Muscle of arm (tissue), 14 donors: ENCODE measurements around the gene USP17L28. TPM values are rescaled to one million over a fixed set of nuclear protein-coding genes. Genes with fewer than 3 reads are reported as not detected.
"Not testable (repeated sequence)": the region's sequence is repeated elsewhere in the genome, so short reads cannot be mapped to it uniquely, and the experiment has no call there.

Experiments
- DNase-seq: peaks from one replicate; pipeline ENCODE4 v3.0.0-alpha.2; 2013
- long read RNA-seq, 11 donors: transcript quantifications; one replicate each; lab custom pipeline, GENCODE V29; 2026
- polyA plus RNA-seq, 12 donors: library from polyadenylated mRNA; unstranded; fragments of 120-200 nt; gene quantifications; one replicate each; pipeline ENCODE4 v1.2.1, GENCODE V29; 2013; ENCODE audit not compliant: insufficient read length in 12 of 12

The USP17L28 gene, protein sequence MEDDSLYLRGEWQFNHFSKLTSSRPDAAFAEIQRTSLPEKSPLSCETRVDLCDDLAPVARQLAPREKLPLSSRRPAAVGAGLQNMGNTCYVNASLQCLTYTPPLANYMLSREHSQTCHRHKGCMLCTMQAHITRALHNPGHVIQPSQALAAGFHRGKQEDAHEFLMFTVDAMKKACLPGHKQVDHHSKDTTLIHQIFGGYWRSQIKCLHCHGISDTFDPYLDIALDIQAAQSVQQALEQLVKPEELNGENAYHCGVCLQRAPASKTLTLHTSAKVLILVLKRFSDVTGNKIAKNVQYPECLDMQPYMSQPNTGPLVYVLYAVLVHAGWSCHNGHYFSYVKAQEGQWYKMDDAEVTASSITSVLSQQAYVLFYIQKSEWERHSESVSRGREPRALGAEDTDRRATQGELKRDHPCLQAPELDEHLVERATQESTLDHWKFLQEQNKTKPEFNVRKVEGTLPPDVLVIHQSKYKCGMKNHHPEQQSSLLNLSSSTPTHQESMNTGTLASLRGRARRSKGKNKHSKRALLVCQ
- not detected for polyA plus RNA-seq
- long read RNA-seq, donor 1, result 0 reads
- long read RNA-seq, donor 2, result 0 reads
- long read RNA-seq, donor 3, result 0 reads
- long read RNA-seq, donor 4, result 0 reads
- long read RNA-seq, donor 5, result 0 reads
- long read RNA-seq, donor 6, result 0 reads
- long read RNA-seq, donor 7, result 0 reads
- long read RNA-seq, donor 8, result 0 reads
- long read RNA-seq, donor 9, result 0 reads
- long read RNA-seq, donor 10, result 0 reads
- long read RNA-seq, donor 11, result 0 reads

DNA sequence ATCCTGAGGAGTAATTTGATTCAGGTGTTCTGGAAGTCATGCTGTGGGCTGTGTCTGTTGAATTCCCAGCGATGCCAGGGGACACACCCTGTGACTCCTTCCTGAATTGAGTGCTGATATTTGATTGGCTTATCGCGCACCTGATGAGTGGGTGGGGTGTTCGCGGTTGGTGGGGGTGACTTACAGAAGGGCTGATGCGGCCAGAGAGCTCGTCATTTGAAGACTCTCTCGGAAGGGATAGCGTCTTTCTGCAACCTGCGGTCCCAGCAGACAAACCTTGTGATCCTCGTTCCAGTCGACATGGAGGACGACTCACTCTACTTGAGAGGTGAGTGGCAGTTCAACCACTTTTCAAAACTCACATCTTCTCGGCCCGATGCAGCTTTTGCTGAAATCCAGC is at the start of gene USP17L28:
USP17L28 (plus strand) TSS at position 301 of the 400 bp plus-strand sequence; CDS start at position 301, 0 bp downstream.
- DNase-seq, result not testable (repeated sequence)

- DNase-seq, result not testable (repeated sequence)
Observed at GRCh38 chr4:9324191-9324590, 24.5 kb upstream of the USP17L28 start.

DNA sequence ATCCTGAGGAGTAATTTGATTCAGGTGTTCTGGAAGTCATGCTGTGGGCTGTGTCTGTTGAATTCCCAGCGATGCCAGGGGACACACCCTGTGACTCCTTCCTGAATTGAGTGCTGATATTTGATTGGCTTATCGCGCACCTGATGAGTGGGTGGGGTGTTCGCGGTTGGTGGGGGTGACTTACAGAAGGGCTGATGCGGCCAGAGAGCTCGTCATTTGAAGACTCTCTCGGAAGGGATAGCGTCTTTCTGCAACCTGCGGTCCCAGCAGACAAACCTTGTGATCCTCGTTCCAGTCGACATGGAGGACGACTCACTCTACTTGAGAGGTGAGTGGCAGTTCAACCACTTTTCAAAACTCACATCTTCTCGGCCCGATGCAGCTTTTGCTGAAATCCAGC is 23.8 kb upstream of the USP17L28 start, which contains the start of gene USP17L24:
USP17L24 (plus strand) TSS at position 301 of the 400 bp plus-strand sequence; CDS start at position 301, 0 bp downstream.
- DNase-seq, result not testable (repeated sequence)

DNA sequence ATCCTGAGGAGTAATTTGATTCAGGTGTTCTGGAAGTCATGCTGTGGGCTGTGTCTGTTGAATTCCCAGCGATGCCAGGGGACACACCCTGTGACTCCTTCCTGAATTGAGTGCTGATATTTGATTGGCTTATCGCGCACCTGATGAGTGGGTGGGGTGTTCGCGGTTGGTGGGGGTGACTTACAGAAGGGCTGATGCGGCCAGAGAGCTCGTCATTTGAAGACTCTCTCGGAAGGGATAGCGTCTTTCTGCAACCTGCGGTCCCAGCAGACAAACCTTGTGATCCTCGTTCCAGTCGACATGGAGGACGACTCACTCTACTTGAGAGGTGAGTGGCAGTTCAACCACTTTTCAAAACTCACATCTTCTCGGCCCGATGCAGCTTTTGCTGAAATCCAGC is 19.1 kb upstream of the USP17L28 start, which contains the start of gene USP17L25:
USP17L25 (plus strand) TSS at position 301 of the 400 bp plus-strand sequence; CDS start at position 301, 0 bp downstream.
- DNase-seq, result not testable (repeated sequence)

DNA sequence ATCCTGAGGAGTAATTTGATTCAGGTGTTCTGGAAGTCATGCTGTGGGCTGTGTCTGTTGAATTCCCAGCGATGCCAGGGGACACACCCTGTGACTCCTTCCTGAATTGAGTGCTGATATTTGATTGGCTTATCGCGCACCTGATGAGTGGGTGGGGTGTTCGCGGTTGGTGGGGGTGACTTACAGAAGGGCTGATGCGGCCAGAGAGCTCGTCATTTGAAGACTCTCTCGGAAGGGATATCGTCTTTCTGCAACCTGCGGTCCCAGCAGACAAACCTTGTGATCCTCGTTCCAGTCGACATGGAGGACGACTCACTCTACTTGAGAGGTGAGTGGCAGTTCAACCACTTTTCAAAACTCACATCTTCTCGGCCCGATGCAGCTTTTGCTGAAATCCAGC is 14.3 kb upstream of the USP17L28 start, which contains the start of gene USP17L26:
USP17L26 (plus strand) TSS at position 301 of the 400 bp plus-strand sequence; CDS start at position 301, 0 bp downstream.
- not testable (repeated sequence) for DNase-seq

DNA sequence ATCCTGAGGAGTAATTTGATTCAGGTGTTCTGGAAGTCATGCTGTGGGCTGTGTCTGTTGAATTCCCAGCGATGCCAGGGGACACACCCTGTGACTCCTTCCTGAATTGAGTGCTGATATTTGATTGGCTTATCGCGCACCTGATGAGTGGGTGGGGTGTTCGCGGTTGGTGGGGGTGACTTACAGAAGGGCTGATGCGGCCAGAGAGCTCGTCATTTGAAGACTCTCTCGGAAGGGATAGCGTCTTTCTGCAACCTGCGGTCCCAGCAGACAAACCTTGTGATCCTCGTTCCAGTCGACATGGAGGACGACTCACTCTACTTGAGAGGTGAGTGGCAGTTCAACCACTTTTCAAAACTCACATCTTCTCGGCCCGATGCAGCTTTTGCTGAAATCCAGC is 9.6 kb upstream of the USP17L28 start, which contains the start of gene USP17L5:
USP17L5 (plus strand) TSS at position 301 of the 400 bp plus-strand sequence; CDS start at position 301, 0 bp downstream.
- DNase-seq, result not testable (repeated sequence)

- DNase-seq, result not testable (repeated sequence)
Observed at GRCh38 chr4:9343848-9344247, 4.8 kb upstream of the USP17L28 start, which contains the start of gene USP17L27. Gene USP17L27 (plus strand): TSS chr4:9344148. CDS start chr4:9344148, 0 bp downstream.

DNA sequence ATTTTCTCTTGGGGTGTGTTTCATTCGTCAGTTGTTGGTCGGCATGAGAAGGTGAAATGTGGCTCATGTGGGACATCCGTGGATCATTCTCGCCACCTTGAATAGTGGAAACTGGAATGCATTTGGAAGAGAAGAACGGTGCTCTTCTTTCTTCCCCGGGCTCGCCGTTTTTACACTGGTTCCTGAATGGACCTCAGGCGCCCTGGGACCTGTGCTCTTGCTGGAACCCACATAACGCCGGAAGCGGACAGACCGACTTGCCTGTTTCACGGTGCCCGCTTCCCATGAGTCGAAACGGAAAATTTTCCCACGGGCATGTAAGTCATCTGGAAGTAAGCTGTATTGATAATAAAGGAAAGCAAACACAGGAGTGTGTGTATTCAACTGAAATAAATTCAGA is 2.2 kb downstream of the USP17L28 start:
- DNase-seq, result not testable (repeated sequence)

- DNase-seq, result not testable (repeated sequence)
Observed at GRCh38 chr4:9353338-9353737, 4.6 kb downstream of the USP17L28 start, which contains the start of gene USP17L29. Gene USP17L29 (plus strand): TSS chr4:9353638. CDS start chr4:9353638, 0 bp downstream.

- not testable (repeated sequence) for DNase-seq
Observed at GRCh38 chr4:9362829-9363228, 14.1 kb downstream of the USP17L28 start, which contains the start of gene USP17L30. Gene USP17L30 (plus strand): TSS chr4:9363129. CDS start chr4:9363129, 0 bp downstream.

DNA sequence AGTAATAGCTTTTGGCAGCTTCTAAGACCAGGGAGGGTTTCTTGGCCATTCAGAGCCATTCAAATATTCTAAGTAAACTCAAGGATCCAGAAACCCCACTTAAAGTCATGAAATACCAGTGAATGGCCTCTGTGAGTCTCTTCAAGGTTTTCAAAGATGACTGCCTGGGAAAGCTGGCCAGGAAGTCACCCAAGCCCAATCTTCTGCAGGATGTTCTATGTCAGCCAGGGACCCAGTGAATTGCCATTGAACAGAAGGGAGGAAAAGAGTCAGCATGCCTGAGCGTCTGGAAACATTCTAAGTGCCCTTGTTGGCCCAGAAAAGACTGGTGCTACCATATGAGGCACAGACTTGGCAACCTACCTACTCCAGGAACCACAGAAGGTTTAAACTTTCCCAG is 31.2 kb downstream of the USP17L28 start:
- not testable (repeated sequence) for DNase-seq

GRCh38 chr4:9381012-9381534 is 32.4 kb downstream of the USP17L28 start:
- DNase-seq, result peak; percentile 7

DNA sequence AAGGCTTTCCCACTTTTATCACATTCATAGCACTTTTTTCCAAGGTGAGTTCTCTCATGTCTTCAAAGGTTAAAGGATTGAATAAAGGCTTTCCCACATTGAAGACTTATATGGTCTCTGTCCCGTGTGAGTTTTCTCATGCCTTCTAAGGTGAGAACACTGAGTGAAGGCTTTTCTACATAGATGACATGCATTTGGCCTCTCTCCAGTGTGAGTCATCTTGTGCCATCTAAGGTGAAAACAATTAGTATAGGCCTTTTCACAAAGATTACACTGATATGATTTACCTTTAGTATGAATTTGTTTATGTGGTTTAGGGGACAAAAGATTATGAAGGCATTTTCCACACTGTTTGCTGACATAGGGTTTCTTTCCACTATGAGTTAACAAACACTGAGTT is 35.4 kb downstream of the USP17L28 start:
- DNase-seq, result no peak

- DNase-seq, result not testable (repeated sequence)
Observed at GRCh38 chr4:9389001-9389400, 40.3 kb downstream of the USP17L28 start.

Other genes with a start within 250 kb of the USP17L28 start
- under 1 TPM in 4 of 12 donors, not detected in 8; 0.07 to 0.11 (median 0.08) TPM for gene FAM90A26, start 178.5 kb upstream of the USP17L28 start, polyA plus RNA-seq
- not detected for gene USP17L10, start 138.2 kb upstream of the USP17L28 start, polyA plus RNA-seq
- gene USP17L11, start 133.5 kb upstream of the USP17L28 start, polyA plus RNA-seq, result not detected
- not detected for gene USP17L12, start 128.7 kb upstream of the USP17L28 start, polyA plus RNA-seq
- not detected for gene USP17L13, start 124.0 kb upstream of the USP17L28 start, polyA plus RNA-seq
- not detected for gene USP17L15, start 114.5 kb upstream of the USP17L28 start, polyA plus RNA-seq
- not detected for gene USP17L17, start 105.0 kb upstream of the USP17L28 start, polyA plus RNA-seq
- gene USP17L18, start 100.3 kb upstream of the USP17L28 start, polyA plus RNA-seq, result not detected
- gene USP17L19, start 95.5 kb upstream of the USP17L28 start, polyA plus RNA-seq, result not detected
- gene USP17L20, start 90.8 kb upstream of the USP17L28 start, polyA plus RNA-seq, result not detected
- gene USP17L21, start 86.0 kb upstream of the USP17L28 start, polyA plus RNA-seq, result not detected
- not detected for gene USP17L22, start 81.3 kb upstream of the USP17L28 start, polyA plus RNA-seq
- gene USP17L24, start 23.7 kb upstream of the USP17L28 start, polyA plus RNA-seq, result not detected
- gene USP17L25, start 19.0 kb upstream of the USP17L28 start, polyA plus RNA-seq, result not detected
- not detected for gene USP17L26, start 14.2 kb upstream of the USP17L28 start, polyA plus RNA-seq
- gene USP17L5, start 9.5 kb upstream of the USP17L28 start, polyA plus RNA-seq, result not detected
- not detected for gene USP17L27, start 4.7 kb upstream of the USP17L28 start, polyA plus RNA-seq
- not detected for gene USP17L29, start 4.7 kb downstream of the USP17L28 start, polyA plus RNA-seq
- not detected for gene USP17L30, start 14.2 kb downstream of the USP17L28 start, polyA plus RNA-seq
- gene DEFB131A, start 95.5 kb downstream of the USP17L28 start, polyA plus RNA-seq, result not detected